Right lobe of liver (tissue), 4 donors: ENCODE measurements around the gene SLC49A3.

Experiments
- CTCF ChIP-seq, 4 donors: fragments of 200-600 bp in 3 of 4; fragments of 450-650 bp in 1 of 4; IDR thresholded peaks; one replicate each; pipeline versions ENCODE4 v1.5.1 to v1.8.0; 2016 to 2022; ENCODE audit warnings: antibody characterized with exemption in 4 of 4, mild to moderate bottlenecking in 2 of 4
- POLR2A ChIP-seq: fragments of 450-650 bp; IDR thresholded peaks from one replicate; pipeline ENCODE4 v1.6.1; 2017; ENCODE audit warnings: antibody characterized with exemption, mild to moderate bottlenecking
- donor health status: DM: no; HTN: no; CAD: no.
- donor health status: DM: no; HTN: no; CAD: no.
- donor health status: DM: no; HTN: yes; CAD: no.

GRCh38 chr4:675036-675882, 13.7 kb downstream of the SLC49A3 start:
- no peak for TF ChIP-seq POLR2A
- no peak for TF ChIP-seq CTCF (IDR thresholded peaks at IDR 0.05)
